HG03460 (cell line): ENCODE results near the gene TANC2.

Source experiments
- ATAC-seq: cut with Tn5 transposase; IDR thresholded peaks from one replicate; pipeline ENCODE4 v1.9.1; 2021; ENCODE audit not compliant: unreplicated experiment

The TANC2 gene

DNA sequence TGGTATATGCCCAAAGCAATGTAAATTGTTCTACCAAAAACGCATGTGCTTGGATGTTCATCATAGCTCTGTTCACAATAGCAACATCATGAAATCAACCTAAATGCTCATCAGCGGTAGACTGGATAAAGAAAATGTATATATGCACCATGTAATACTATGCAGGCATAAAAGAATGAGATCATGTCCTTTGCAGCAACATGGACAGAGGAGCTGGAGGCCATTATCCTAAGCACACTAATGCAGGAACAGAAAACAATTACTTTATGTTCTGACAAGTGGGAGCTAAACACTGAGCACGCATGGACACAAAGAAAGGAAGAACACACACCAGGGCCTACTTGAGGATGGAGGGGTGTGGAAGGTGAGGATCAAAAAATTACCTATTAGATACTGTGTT is 33.7 kb downstream of the TANC2 start:
- no peak for ATAC-seq

DNA sequence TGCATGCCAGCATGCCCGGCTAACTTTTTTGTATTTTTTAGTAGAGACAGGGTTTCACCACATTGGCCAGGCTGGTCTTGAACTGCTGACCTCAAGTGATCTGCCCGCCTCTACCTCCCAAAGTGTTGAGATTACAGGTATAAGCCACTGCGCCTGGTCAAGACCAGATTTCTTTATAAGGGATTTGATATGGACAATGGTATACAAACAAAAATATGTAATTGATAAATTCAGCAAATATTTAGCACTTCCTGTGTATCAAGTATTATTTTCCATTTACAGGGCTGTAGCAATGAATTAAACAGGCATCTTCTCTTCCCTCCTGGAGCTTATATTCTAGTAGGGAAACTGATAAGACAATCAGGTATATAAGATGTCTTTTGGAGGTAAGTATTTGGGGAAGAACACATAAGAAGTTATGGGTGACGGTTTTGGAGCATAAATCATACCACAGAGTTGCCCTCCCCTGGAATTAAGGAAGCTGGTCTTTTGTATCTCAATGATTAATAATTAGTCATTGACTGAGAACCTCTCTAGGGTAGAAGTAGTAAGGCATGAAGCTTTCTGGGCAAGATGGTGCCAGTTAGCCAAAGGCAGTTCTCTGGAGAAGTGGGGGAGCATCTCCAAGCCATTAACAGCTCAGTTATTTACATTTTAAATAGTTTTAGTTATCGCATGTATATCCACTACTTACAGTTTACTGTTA is 35.8 kb downstream of the TANC2 start:
- no peak for ATAC-seq

DNA sequence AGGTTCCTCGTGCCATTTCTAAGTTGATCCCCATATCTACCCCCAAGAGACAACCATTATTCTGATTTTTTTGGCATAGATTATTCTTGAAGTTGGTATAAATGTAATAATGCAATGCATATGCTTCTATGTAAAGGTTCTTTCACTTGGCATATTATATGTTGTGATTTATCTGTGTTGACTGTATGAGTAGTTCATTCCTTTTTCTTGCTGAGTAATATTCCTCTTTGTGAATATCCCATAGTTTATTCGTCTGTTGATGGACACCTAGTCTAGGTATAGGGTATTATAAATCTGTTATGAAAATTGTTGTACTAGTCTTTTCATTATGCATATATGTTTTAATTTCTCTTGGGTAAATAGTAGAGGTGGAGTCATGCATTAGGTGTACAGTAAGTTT is 36.6 kb downstream of the TANC2 start:
- ATAC-seq: no peak

DNA sequence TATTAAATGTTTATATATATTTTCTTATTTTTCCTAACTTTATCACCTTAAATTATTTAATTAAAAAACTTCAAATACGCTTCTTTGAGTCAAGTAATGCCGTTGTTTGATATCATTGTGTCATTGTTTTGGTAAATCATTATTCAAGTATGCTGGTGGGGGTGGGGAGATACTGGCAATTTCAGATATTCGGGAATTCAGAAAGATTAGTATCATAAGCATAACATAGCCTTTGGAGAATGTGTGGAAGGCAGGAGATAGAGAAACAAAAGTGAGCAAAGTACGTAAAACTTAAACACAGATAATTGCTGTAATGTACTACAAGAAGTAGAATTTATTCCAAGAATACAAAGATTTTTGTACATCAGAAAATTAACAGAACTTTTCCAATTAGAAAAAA is 49.8 kb downstream of the TANC2 start:
- ATAC-seq: no peak
